Ishikawa (cell line): Measurements from ENCODE around the gene NUP210.

ENCODE experiments used
- CEBPB ChIP-seq: IDR thresholded peaks from 2 replicates; pipeline ENCODE4 v1.6.1; 2012
- EP300 ChIP-seq: IDR thresholded peaks from 2 replicates; pipeline ENCODE4 v1.6.1; 2012; ENCODE audit warnings: borderline replicate concordance
- NFIC ChIP-seq: IDR thresholded peaks from 2 replicates; pipeline ENCODE4 v1.6.1; 2012
- RAD21 ChIP-seq: IDR thresholded peaks from 2 replicates; pipeline ENCODE4 v1.6.1; 2012; ENCODE audit warnings: low read depth
- TAF1 ChIP-seq: IDR thresholded peaks from 2 replicates; pipeline ENCODE4 v1.6.1; 2012; ENCODE audit warnings: low read depth, mild to moderate bottlenecking
- TCF12 ChIP-seq: IDR thresholded peaks from 2 replicates; pipeline ENCODE4 v1.6.1; 2012; ENCODE audit warnings: low read depth
- USF1 ChIP-seq: IDR thresholded peaks from 2 replicates; pipeline ENCODE4 v1.6.1; 2012
- YY1 ChIP-seq: IDR thresholded peaks from 2 replicates; pipeline ENCODE4 v1.6.1; 2012; ENCODE audit warnings: low read depth
- ZBTB7A ChIP-seq: IDR thresholded peaks from 2 replicates; pipeline ENCODE4 v1.6.1; 2012; ENCODE audit warnings: low read depth

GRCh38 chr3:13463618-13464400, 43.7 kb upstream of the NUP210 start:
- no peak for TF ChIP-seq RAD21
- no peak for TF ChIP-seq NFIC
- no peak for TF ChIP-seq TCF12
- TF ChIP-seq TAF1: no peak
- no peak for TF ChIP-seq EP300
- TF ChIP-seq USF1: no peak
- no peak for TF ChIP-seq ZBTB7A
- no peak for TF ChIP-seq CEBPB
- TF ChIP-seq YY1: no peak
